ENCODE measurements around the gene MGAT1.
"Not testable (repeated sequence)": the region's sequence is repeated elsewhere in the genome, so short reads cannot be mapped to it uniquely, and the experiment has no call there.

MGAT1 gene

DNA sequence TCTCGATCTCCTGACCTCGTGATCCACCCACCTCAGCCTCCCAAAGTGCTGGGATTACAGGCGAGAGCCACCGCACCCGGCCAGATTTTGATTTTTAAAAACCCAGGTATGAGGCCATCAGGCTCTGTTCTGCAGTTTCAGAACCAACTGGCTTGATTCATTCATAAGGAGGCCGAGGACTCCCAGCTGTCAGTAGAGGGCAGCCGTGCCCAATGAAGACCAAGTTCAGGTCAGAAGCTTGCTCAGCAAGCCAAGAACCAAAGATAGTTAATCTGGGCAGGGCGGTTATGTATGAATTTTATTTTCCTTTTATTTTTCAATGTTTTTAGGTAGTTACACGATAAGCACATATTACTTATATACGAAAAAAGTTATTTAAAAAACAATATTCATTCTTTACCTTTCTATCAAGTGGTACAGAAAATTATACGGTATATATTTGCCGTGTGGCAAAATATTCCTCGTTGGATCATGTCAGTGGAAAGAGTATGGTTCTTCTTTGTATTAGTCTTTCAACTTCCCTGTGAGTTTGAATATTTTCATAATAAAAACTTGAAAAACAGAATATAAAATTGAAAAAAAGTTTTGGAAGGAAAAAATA, 18.0 kb downstream of the MGAT1 start:
- peak; percentile 57 for DNase-seq

- DNase-seq = no peak
These were observed 19.1 kb downstream of the MGAT1 start for GRCh38 chr5:180783340-180784052.

- no peak for DNase-seq
These were observed 19.9 kb downstream of the MGAT1 start for GRCh38 chr5:180782748-180783147.

GRCh38 chr5:180781900-180782326, 20.7 kb downstream of the MGAT1 start:
- DNase-seq = not testable (repeated sequence)

DNA sequence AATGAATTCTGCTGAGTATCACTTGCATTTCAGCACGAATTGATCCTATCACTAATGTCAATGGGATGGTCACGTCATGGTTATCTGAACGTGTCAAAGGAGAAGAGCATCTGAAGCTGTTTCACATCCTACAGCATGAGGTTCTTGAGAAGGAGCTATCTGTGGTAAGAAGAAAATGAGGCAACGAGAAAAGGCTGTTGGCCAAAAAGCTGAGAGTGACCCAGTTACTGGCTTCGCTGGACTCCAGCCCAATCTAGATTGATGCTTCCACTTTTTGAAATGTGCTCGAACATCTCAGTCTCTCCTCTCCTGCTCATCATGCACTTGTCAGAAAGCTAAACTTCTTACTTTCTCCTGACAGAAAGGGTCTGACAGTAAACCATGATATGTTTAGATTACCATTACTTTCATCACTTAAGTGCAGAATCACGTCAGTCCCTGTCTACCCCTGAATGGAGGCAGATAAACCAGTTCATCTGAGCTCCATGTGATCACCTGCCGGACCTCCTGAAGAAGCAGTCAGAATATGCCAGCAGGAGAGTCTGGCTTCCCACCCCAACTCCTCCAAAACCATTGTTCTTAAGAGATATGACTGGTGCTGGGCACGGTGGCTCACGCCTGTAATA, 22.5 kb downstream of the MGAT1 start:
- DNase-seq = no peak

GRCh38 chr5:180777475-180777874, 25.1 kb downstream of the MGAT1 start:
- DNase-seq = no peak

GRCh38 chr5:180776376-180776775, 26.2 kb downstream of the MGAT1 start:
- no peak for DNase-seq

GRCh38 chr5:180775624-180776023, 27.0 kb downstream of the MGAT1 start:
- DNase-seq = no peak

- DNase-seq = no peak
These were observed 30.8 kb downstream of the MGAT1 start for GRCh38 chr5:180771839-180772238.

GRCh38 chr5:180769821-180770220, 32.8 kb downstream of the MGAT1 start:
- DNase-seq = no peak

DNA sequence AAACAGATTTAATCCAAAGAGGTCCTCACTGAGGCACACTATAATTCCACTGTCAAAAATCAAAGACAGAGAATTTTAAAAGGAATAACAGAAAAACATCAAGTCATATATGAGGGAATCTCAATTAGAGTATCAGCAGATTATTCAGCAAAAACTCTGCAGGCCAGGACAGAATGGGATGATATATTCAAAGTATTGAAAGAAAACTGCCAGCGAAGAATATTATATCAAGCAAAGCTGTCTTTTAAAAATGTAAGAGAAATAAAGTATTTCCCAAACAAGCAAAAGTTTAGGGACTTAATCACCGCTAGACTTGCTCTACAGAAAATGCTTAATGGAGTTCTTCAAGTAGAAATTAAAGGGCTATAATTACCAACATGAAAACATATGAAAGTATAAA, 47.0 kb downstream of the MGAT1 start:
- no peak for DNase-seq

DNA sequence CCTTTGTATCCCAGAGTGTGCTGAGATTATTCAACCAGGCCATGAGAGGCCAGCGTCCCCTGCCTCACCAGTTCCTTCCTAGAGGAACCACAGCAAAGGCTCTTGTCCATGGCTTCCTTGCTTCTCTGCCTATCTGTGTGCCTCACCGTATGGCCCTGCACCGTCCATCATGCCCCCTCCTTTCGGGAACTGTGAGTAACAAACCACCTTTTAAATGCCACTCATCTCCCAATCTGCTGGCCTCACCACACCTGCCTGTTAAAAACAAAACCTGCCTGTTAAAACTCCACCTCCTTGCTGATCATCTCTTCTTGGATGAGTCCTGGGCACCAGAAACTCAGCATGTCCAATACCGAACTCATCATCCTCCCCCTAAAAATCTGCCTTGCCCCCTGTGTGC, 58.4 kb downstream of the MGAT1 start:
- DNase-seq = no peak

GRCh38 chr5:180742727-180743126, 59.9 kb downstream of the MGAT1 start:
- DNase-seq = no peak

DNA sequence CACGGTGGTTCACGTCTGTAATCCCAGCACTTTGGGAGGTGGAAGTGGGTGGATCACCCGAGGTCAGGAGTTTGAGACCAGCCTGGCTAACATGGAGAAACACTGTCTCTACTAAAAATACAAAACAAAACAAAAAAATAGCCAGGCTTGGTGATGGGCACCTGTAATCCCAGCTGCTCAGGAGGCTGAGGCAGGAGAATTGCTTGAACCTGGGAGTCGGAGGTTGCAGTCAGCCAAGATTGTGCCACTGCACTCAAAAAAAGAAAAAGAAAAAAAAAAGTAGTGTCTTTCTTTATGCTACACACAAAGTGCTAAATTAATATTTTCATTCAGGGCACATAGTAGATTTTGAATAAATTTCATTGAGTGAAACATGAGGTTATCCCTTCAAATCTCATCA, 61.7 kb downstream of the MGAT1 start:
- not testable (repeated sequence) for DNase-seq

DNA sequence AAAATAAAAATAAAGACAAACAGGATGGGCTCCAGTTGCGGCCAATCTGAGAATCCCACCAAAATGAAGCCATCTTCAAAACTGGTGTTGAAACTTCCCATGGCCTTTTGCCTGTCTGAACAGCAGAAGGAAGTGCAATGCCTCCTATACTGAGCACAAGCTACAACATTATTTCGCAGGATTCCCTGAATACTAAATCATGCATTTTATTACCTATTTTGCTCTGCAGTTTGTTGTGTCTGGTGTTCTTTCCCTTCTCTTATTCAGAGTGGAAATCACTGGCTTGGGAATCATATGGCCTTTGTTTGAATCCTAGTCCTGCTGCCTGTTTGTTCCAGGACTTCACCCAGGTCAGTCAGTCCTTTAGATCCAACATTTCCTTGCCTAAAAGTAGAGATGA, 62.6 kb downstream of the MGAT1 start, which contains the start of gene OR2Y1:
TSS of gene OR2Y1 (minus strand) at position 101 of the 400 bp plus-strand sequence. CDS start at position 101, 0 bp downstream.
- no peak for DNase-seq

- no peak for DNase-seq
These were observed 63.3 kb downstream of the MGAT1 start for GRCh38 chr5:180739271-180739670.

DNA sequence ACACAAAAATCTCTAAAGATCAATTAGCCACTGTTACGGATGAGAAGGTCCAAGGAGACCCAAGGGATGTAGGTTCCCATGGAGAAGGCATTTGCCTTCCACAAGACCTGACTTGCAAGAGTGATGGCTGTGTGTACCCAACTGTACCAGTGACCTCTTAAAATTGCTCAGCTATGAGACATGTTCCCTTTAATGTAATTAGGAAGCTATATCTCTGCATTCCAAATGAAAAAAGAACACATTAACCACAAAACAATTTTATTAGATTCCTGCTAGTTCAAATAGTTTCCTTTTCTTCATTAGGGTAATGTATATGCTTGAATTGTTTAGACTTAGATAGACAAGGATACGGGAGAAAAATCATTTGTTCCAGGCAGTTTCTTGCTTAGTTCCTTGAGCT, 66.1 kb downstream of the MGAT1 start:
- DNase-seq = no peak

Measured in inflammatory macrophage treated with lipopolysaccharide for 4 hours (primary cell).